CD14-positive monocyte (primary cell): Measurements from ENCODE around the gene KLHL22. TPM values are rescaled to one million over a fixed set of nuclear protein-coding genes. Genes with fewer than 3 reads are reported as not detected.
"Not testable (repeated sequence)": the region's sequence is repeated elsewhere in the genome, so short reads cannot be mapped to it uniquely, and the experiment has no call there.

Source experiments
- DNase-seq, 3 donors: peaks; one replicate each; pipeline ENCODE4 v3.0.0-alpha.2; 2011 to 2022
- H2AFZ ChIP-seq: 2 replicates; pipeline ENCODE4 v1.6.0; 2012; ENCODE audit warnings: mild to moderate bottlenecking, low read depth, low read length, inconsistent platforms; ENCODE audit not compliant: insufficient read depth, poor library complexity, severe bottlenecking
- H3K27ac ChIP-seq, 2 donors: 1 replicate in 1 of 2; 2 replicates in 1 of 2; pipeline ENCODE4 v1.5.1; 2012 to 2013; ENCODE audit warnings: low read length in 2 of 2, control low read depth in 1 of 2, inconsistent platforms in 1 of 2, low read depth in 1 of 2, mild to moderate bottlenecking in 1 of 2
- H3K27me3 ChIP-seq, 2 donors: one replicate each; pipeline versions ENCODE4 v1.6.0 to v1.6.1; 2011 to 2013; ENCODE audit warnings: low read length in 2 of 2; ENCODE audit not compliant: control insufficient read depth in 2 of 2, insufficient read depth in 2 of 2
- H3K36me3 ChIP-seq, 2 donors: replicated peaks in 1 of 2; 1 replicate in 1 of 2; 2 replicates in 1 of 2; pipeline versions ENCODE4 v1.5.1 to v1.6.1; 2012 to 2013; ENCODE audit warnings: low read length in 2 of 2, control low read depth in 1 of 2, inconsistent platforms in 1 of 2, mild to moderate bottlenecking in 1 of 2; ENCODE audit not compliant: insufficient read depth in 2 of 2, control insufficient read depth in 1 of 2
- H3K4me1 ChIP-seq, 2 donors: 1 replicate in 1 of 2; 2 replicates in 1 of 2; pipeline versions ENCODE4 v1.5.1 to v1.6.1; 2012 to 2013; ENCODE audit warnings: low read length in 2 of 2, control low read depth in 1 of 2, inconsistent platforms in 1 of 2, mild to moderate bottlenecking in 1 of 2, moderate library complexity in 1 of 2; ENCODE audit not compliant: insufficient read depth in 2 of 2, control insufficient read depth in 1 of 2
- H3K4me2 ChIP-seq: replicated peaks from 2 replicates; pipeline ENCODE3; 2012; ENCODE audit warnings: low read length, moderate library complexity, mild to moderate bottlenecking; ENCODE audit not compliant: poor library complexity, severe bottlenecking; ENCODE audit errors: extremely low read depth
- H3K4me3 ChIP-seq, 3 experiments: fragments of 200-600 bp in 1 of 3; sonication (generic) in 1 of 3; replicated peaks in 1 of 3; 1 replicate in 2 of 3; 2 replicates in 1 of 3; pipeline ENCODE4 v1.5.1; 2011 to 2013; ENCODE audit warnings: low read length in 3 of 3, mild to moderate bottlenecking in 3 of 3, control low read depth in 2 of 3, low read depth in 2 of 3, inconsistent platforms in 1 of 3, moderate library complexity in 1 of 3
- H3K79me2 ChIP-seq: 2 replicates; pipeline ENCODE4 v1.6.0; 2012; ENCODE audit warnings: mild to moderate bottlenecking, control low read depth, inconsistent platforms, low read length, moderate library complexity; ENCODE audit not compliant: insufficient read depth
- H3K9ac ChIP-seq: 2 replicates; pipeline ENCODE4 v1.6.0; 2017; ENCODE audit warnings: low read length, mild to moderate bottlenecking; ENCODE audit not compliant: insufficient read depth, poor library complexity, severe bottlenecking
- H3K9me3 ChIP-seq, 2 donors: replicated peaks in 1 of 2; 1 replicate in 1 of 2; 2 replicates in 1 of 2; pipeline versions ENCODE4 v1.5.1 to v1.6.1; 2012 to 2013; ENCODE audit warnings: low read length in 2 of 2, control low read depth in 1 of 2; ENCODE audit not compliant: control insufficient read depth in 1 of 2, insufficient read depth in 1 of 2
- H4K20me1 ChIP-seq: 2 replicates; pipeline ENCODE4 v1.6.0; 2012; ENCODE audit warnings: mild to moderate bottlenecking, low read length, control low read depth, moderate library complexity; ENCODE audit not compliant: insufficient read depth
- H3K27ac Mint-ChIP-seq, 7 donors: one replicate each; pipeline ENCODE4 v1.8.0; 2020; ENCODE audit warnings: mild to moderate bottlenecking in 7 of 7, mixed read lengths in 7 of 7, moderate library complexity in 6 of 7, inconsistent platforms in 2 of 7
- H3K27me3 Mint-ChIP-seq, 3 donors: one replicate each; pipeline ENCODE4 v1.8.0; 2021 to 2022; ENCODE audit warnings: low read depth in 3 of 3, mild to moderate bottlenecking in 3 of 3, mixed read lengths in 3 of 3, moderate library complexity in 3 of 3, inconsistent platforms in 1 of 3
- H3K36me3 Mint-ChIP-seq, 2 donors: one replicate each; pipeline ENCODE4 v1.8.0; 2020; ENCODE audit warnings: mixed read lengths in 2 of 2, inconsistent platforms in 1 of 2, mild to moderate bottlenecking in 1 of 2
- H3K4me1 Mint-ChIP-seq: one replicate; pipeline ENCODE4 v1.8.0; 2020; ENCODE audit warnings: mild to moderate bottlenecking, mixed read lengths
- H3K4me3 Mint-ChIP-seq, 2 donors: one replicate each; pipeline ENCODE4 v1.8.0; 2020; ENCODE audit warnings: mild to moderate bottlenecking in 2 of 2, mixed read lengths in 2 of 2, moderate library complexity in 1 of 2
- H3K9me3 Mint-ChIP-seq, 7 donors: one replicate each; pipeline ENCODE4 v1.8.0; 2020 to 2022; ENCODE audit warnings: mixed read lengths in 7 of 7, mild to moderate bottlenecking in 6 of 7, moderate library complexity in 6 of 7, inconsistent platforms in 2 of 7
- CTCF ChIP-seq: fragments of 200-600 bp; IDR thresholded peaks from one replicate; pipeline ENCODE4 v1.8.0; 2022; ENCODE audit warnings: antibody characterized with exemption, mild to moderate bottlenecking
- WGBS: methylation state at CpG from one replicate; pipeline ENCODE4 v1.1.5; 2013; ENCODE audit warnings: missing lambda C conversion rate; ENCODE audit not compliant: insufficient coverage; 5-methylcytosine and 5-hydroxymethylcytosine counted together
- intact Hi-C, 2 donors: fragments of 100-400 bp; cut with micrococcal nuclease; formaldehyde crosslinking; loops; one replicate each; pipeline versions ENCODE4 v1.15.0 to v1.15.1; 2023
- polyA plus RNA-seq, 3 donors: library from polyadenylated mRNA; depleted of rRNA in 1 of 3; unstranded in 2 of 3; stranded (reverse) in 1 of 3; fragments of 300-500 nt in 2 of 3; fragments of >200 nt in 1 of 3; fragmentation: Illumina TruSeq in 2 of 3; gene quantifications; 1 replicate in 2 of 3; 2 replicates in 1 of 3; pipeline ENCODE4 v1.2.3, GENCODE V29; 2012 to 2021

KLHL22 gene
- polyA plus RNA-seq, 3 donors: 7.8 to 15.6 (median 9.2) TPM

GRCh38 chr22:20508815-20509271, 13.2 kb upstream of the KLHL22 start:
- H3K4me3 ChIP-seq: peak overlapping the region; percentile 91 to 99 (median 96)
- H2AFZ ChIP-seq: no peak overlapping the region
- Mint-ChIP-seq H3K27ac (peak overlapping the region; percentile 96 to 99 (median 98)), H3K27me3 (peaks cover 0 to 2% (median 2%) of the 10 kb centered on the region in 3 donors), H3K4me3 (peak overlapping the region; percentile 96 to 98), H3K9me3 (no peaks in the 10 kb centered on the region), H3K4me1 (peaks cover 49% of the 10 kb centered on the region), H3K36me3 (peaks cover 5 to 14% of the 10 kb centered on the region in 2 donors)
- H3K9ac ChIP-seq: peak overlapping the region; percentile 55
- H3K9me3 ChIP-seq: no peaks in the 10 kb centered on the region
- TF ChIP-seq CTCF: no peak
- intact Hi-C loops: loop anchor here in 1 of 2 donors (2.0 kb wide), 1 partner anchor 14 kb away; the partner anchor contains the start of gene KLHL22
- peaks cover 0 to 21% of the 10 kb centered on the region in 2 donors for H3K36me3 ChIP-seq
- H3K27me3 ChIP-seq: no peaks in the 10 kb centered on the region
- H3K27ac ChIP-seq: peak overlapping the region; percentile 80 to 98
- peaks cover 67% of the 10 kb centered on the region for H3K79me2 ChIP-seq
- WGBS: 45% methylated on average over 9 of the region's 10 CpGs
- DNase-seq: no peak
- peak overlapping the region; percentile 99 for H3K4me2 ChIP-seq
- H3K4me1 ChIP-seq: peaks cover 28 to 42% of the 10 kb centered on the region in 2 donors
- H4K20me1 ChIP-seq: peaks cover 57% of the 10 kb centered on the region

GRCh38 chr22:20508067-20508755, 12.6 kb upstream of the KLHL22 start:
- peak overlapping the region; percentile 96 to 99 (median 98) for H3K27ac Mint-ChIP-seq
- H3K4me3 ChIP-seq: peak overlapping the region; percentile 91 to 99 (median 96)
- not testable (repeated sequence) for H3K9me3 ChIP-seq, H3K9me3 Mint-ChIP-seq, H3K36me3 Mint-ChIP-seq, H3K27me3 ChIP-seq, H3K27me3 Mint-ChIP-seq, DNase-seq
- peaks cover 47% of the 10 kb centered on the region for H3K4me1 Mint-ChIP-seq
- peaks cover 61% of the 10 kb centered on the region for H3K79me2 ChIP-seq
- H3K36me3 ChIP-seq: peaks cover 0 to 14% of the 10 kb centered on the region in 2 donors
- H3K4me1 ChIP-seq: peaks cover 28 to 42% of the 10 kb centered on the region in 2 donors
- H2AFZ ChIP-seq: peak overlapping the region; percentile 72
- H3K4me3 Mint-ChIP-seq: peak overlapping the region; percentile 96 to 98
- peak overlapping the region; percentile 99 for H3K9ac ChIP-seq
- H3K4me2 ChIP-seq: peak overlapping the region; percentile 99
- WGBS: 2% methylated on average over 14 of the region's 21 CpGs
- H3K27ac ChIP-seq: peak overlapping the region; percentile 94 to 98
- peaks cover 50% of the 10 kb centered on the region for H4K20me1 ChIP-seq
- intact Hi-C loops: loop anchor here in 1 of 2 donors (2.0 kb wide), 1 partner anchor 13 kb away; the partner anchor contains the start of gene KLHL22
